ENCODE results near the gene ZNF266.

- TF ChIP-seq GATA2 (IDR thresholded peaks at IDR 0.05; ENCODE audit: low read depth, low read length) (no peak), GATA3 (IDR thresholded peaks at IDR 0.05; ENCODE audit: low read depth, low read length) (no peak)
Measured at GRCh38 chr19:9407827-9408226, 27.5 kb downstream of the ZNF266 start.
